Calu3 (cell line): ENCODE measurements around the gene PARD6B. TPM values are rescaled to one million over a fixed set of nuclear protein-coding genes. Genes with fewer than 3 reads are reported as not detected.

ENCODE experiments used
- BruUV-seq: library from RNA; stranded (reverse); fragments of 400-500 nt; replicated peaks from 2 replicates; lab custom pipeline; 2021; lab: Mats Ljungman, UMichigan
- CTCF ChIA-PET: fragments of 300-600 bp; sonication (Branson Sonifier 250); formaldehyde crosslinking; loops from one replicate; lab custom pipeline; 2022; ENCODE audit warnings: antibody characterized with exemption; lab: Charles Lee
- DNase-seq: peaks from one replicate; pipeline ENCODE4 v3.0.0; 2022
- H3K27ac Mint-ChIP-seq: one replicate; pipeline ENCODE4 v1.8.0; 2022; ENCODE audit warnings: mixed read lengths; ENCODE audit not compliant: unreplicated experiment
- H3K27me3 Mint-ChIP-seq: one replicate; pipeline ENCODE4 v1.8.0; 2022; ENCODE audit warnings: mixed read lengths; ENCODE audit not compliant: unreplicated experiment
- H3K36me3 Mint-ChIP-seq: one replicate; pipeline ENCODE4 v1.8.0; 2022; ENCODE audit warnings: mild to moderate bottlenecking, moderate library complexity, mixed read lengths; ENCODE audit not compliant: insufficient read depth, unreplicated experiment
- H3K4me1 Mint-ChIP-seq: one replicate; pipeline ENCODE4 v1.8.0; 2022; ENCODE audit warnings: mild to moderate bottlenecking, low read depth, mixed read lengths; ENCODE audit not compliant: unreplicated experiment
- H3K4me3 Mint-ChIP-seq: one replicate; pipeline ENCODE4 v1.8.0; 2022; ENCODE audit warnings: mild to moderate bottlenecking, low read depth, moderate library complexity, mixed read lengths; ENCODE audit not compliant: unreplicated experiment
- H3K9me3 Mint-ChIP-seq: one replicate; pipeline ENCODE4 v1.8.0; 2022; ENCODE audit warnings: low read depth, mixed read lengths; ENCODE audit not compliant: unreplicated experiment
- CTCF ChIP-seq: fragments of 200-600 bp; IDR thresholded peaks from one replicate; pipeline ENCODE4 v1.8.0; 2022; ENCODE audit warnings: antibody characterized with exemption; ENCODE audit not compliant: unreplicated experiment
- intact Hi-C: fragments of 100-400 bp; cut with micrococcal nuclease; formaldehyde crosslinking; loops from one replicate; pipeline ENCODE4 v1.10.0; 2022; ENCODE audit not compliant: unreplicated experiment
- total RNA-seq: library from RNA; stranded (reverse); gene quantifications from 2 replicates; pipeline ENCODE4 v1.2.3, GENCODE V29; 2022

PARD6B gene
- total RNA-seq, 1 experiment from 2014 or later: 114 TPM

DNA sequence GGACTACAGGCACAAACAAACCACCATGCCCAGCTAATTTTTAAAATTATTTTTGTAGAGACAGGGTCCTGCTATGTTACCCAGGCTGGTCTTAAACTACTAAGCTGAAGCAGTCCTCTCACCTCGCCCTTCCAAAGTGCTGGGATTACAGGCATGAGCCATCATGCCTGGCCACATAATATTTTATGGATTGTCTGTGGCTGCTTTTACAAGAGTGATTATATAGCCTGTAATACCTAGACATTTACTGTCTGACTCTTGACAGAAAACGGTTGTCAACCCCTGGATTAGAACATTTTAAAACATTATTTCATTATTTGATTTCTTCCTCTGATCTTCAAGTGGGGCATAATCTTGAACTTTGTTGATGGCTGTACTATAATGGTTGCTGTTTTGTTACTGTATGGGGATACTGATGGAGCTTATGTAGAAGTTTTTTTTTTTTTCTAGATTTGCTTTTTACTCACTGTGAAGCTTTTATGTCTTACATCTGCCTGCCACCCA is 14.3 kb downstream of the PARD6B start:
- H3K27ac Mint-ChIP-seq: peak overlapping the region; percentile 86
- H3K4me1 Mint-ChIP-seq: peaks cover 88% of the 10 kb centered on the region
- no peaks in the 10 kb centered on the region for H3K27me3 Mint-ChIP-seq
- peak overlapping the region; percentile 63 for H3K4me3 Mint-ChIP-seq
- TF ChIP-seq CTCF: no peak
- intact Hi-C loops: loop anchor here (1.0 to 5.0 kb wide), 4 partner anchors 16 to 118 kb away; no protein-coding TSS in a partner anchor
- CTCF ChIA-PET: interaction anchor here (0.6 to 8.0 kb wide), 10 partner anchors 12 to 125 kb away, joined by 3 to 67 read pairs (median 6); no protein-coding TSS in a partner anchor
- DNase-seq: no peak
- no peaks in the 10 kb centered on the region for H3K9me3 Mint-ChIP-seq
- peaks cover 97% of the 10 kb centered on the region for H3K36me3 Mint-ChIP-seq
- no TSS peak for BruUV-seq

DNA sequence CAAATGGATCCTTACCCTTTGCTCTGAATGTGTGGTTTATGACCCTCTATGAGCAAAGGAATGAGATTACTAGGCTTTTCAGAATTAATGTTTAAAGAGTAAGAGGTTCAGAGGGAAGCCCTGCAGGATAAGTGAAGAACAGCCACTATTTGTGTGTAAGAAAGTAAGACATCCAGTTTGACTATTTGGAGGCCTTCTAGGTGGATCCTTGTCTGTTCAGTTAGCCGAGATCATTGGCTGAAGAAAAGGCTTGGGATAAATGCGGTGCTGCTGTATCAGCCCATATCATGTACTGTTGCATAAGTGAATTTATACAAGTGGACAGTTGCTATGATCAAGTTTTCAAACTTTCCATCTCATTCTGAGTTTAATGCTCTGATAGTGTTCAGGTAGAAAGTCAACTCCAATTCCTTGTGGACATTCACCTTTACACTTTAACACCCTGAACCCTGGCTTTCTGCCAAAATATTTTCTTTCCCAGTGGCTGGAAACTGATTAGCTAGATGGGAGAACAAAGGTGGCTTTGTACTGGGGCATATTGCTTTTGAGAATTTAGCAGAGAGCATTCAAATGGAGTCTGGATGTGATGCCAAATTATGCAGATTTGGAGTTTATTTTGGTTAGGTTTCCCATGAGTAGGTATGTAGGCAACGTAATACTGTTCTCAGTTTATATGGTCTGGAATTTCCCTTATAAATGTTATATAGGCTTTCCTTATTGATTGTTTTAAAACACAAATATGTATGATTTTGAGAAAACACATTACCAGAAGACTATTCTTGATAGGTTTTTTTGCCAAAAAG is 15.0 kb downstream of the PARD6B start:
- H3K27me3 Mint-ChIP-seq: no peaks in the 10 kb centered on the region
- peak; percentile 85 for DNase-seq
- H3K4me3 Mint-ChIP-seq: peak overlapping the region; percentile 63
- no TSS peak for BruUV-seq
- intact Hi-C loops: loop anchor here (1.0 to 5.0 kb wide), 4 partner anchors 15 to 119 kb away; no protein-coding TSS in a partner anchor
- no peaks in the 10 kb centered on the region for H3K9me3 Mint-ChIP-seq
- H3K36me3 Mint-ChIP-seq: peaks cover 97% of the 10 kb centered on the region
- CTCF ChIA-PET: interaction anchor here (0.7 to 8.0 kb wide), 12 partner anchors 12 to 125 kb away, joined by 3 to 67 read pairs (median 5); partner anchors contain the start of gene PARD6B
- peak overlapping the region; percentile 86 for H3K27ac Mint-ChIP-seq
- no peak for TF ChIP-seq CTCF
- H3K4me1 Mint-ChIP-seq: peaks cover 85% of the 10 kb centered on the region

DNA sequence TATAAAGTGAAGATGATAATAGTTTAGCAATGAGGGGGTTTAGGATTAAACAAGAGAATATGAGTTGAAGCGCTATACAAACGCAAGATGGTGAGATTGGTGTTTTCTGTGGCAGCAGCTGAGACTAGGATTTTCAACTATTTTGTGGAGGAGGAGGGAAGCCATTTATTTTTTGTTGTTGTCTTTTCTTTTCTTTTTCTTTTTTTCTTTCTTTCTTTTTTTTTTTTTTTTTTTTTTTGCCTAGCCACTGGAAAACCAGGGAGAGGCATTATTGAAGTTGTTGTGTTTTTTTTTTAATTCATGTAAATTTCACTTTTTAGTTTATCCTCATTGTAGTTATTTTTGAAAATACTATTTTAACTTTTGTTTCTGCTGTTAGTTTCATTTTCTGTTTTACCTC is 15.9 kb downstream of the PARD6B start:
- H3K4me1 Mint-ChIP-seq: peaks cover 89% of the 10 kb centered on the region
- H3K27me3 Mint-ChIP-seq: no peaks in the 10 kb centered on the region
- BruUV-seq: no TSS peak
- peak overlapping the region; percentile 86 for H3K27ac Mint-ChIP-seq
- peaks cover 97% of the 10 kb centered on the region for H3K36me3 Mint-ChIP-seq
- TF ChIP-seq CTCF: no peak
- intact Hi-C loops: loop anchor here (2.0 to 5.0 kb wide), 3 partner anchors 40 to 120 kb away; no protein-coding TSS in a partner anchor
- H3K9me3 Mint-ChIP-seq: no peaks in the 10 kb centered on the region
- DNase-seq: no peak
- peak overlapping the region; percentile 63 for H3K4me3 Mint-ChIP-seq
- CTCF ChIA-PET: interaction anchor here (0.8 to 8.0 kb wide), 8 partner anchors 8 to 122 kb away, joined by 4 to 67 read pairs (median 9); no protein-coding TSS in a partner anchor

DNA sequence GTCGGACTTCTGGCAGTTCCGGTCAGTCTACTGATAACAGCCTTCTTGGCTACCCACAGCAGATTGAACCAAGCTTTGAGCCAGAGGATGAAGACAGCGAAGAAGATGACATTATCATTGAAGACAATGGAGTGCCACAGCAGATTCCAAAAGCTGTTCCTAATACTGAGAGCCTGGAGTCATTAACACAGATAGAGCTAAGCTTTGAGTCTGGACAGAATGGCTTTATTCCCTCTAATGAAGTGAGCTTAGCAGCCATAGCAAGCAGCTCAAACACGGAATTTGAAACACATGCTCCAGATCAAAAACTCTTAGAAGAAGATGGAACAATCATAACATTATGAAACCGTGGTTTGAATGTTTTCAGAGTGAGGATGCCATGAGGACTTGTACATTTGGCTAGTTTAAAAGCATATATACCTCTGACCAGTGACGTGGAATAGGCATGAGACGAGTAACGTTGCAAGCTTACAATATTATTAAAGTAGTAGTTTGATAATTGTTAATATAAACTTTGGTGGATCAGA is 18.8 kb downstream of the PARD6B start:
- H3K4me1 Mint-ChIP-seq: peaks cover 67% of the 10 kb centered on the region
- peaks cover 95% of the 10 kb centered on the region for H3K36me3 Mint-ChIP-seq
- no peaks in the 10 kb centered on the region for H3K27me3 Mint-ChIP-seq
- H3K9me3 Mint-ChIP-seq: no peaks in the 10 kb centered on the region
- TSS peak; percentile 15 for BruUV-seq
- intact Hi-C loops: no loop called here
- TF ChIP-seq CTCF: no peak
- peak overlapping the region; percentile 39 for H3K4me3 Mint-ChIP-seq
- peak overlapping the region; percentile 86 for H3K27ac Mint-ChIP-seq
- CTCF ChIA-PET: interaction anchor here (0.6 to 7.3 kb wide), 12 partner anchors 9 to 239 kb away, joined by 3 to 50 read pairs (median 9); no protein-coding TSS in a partner anchor
- DNase-seq: no peak
